ENCODE results near the gene ZNF488.
A peak's percentile ranks its signal among the peaks of the same experiment; 100 is the strongest.

Gene ZNF488

DNA sequence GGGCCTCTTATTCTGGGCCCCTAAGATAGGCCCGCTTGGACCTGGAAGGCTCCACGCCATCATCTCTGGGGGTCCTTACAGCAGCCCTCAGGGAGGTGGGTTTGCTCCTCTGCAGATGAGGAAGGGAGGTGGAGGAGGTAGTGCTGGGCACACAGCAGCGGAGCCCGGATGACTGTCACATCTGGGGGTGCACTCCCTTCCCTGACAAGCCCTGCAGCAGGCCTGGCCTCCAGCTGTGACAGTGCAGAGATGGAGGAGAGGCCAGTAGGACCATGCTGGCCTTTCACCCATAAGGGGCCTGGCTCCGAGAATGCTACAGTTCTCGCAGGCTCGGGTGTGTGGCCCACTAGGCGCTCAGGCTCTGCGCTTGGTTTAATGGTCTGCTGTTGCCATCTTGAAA is 52.6 kb downstream of the ZNF488 start:
- peaks cover 2% of the 10 kb centered on the region for H3K27me3 Mint-ChIP-seq
- no peaks in the 10 kb centered on the region for H3K4me1 Mint-ChIP-seq (ENCODE audit: low read depth)
- H3K36me3 Mint-ChIP-seq (ENCODE audit: low read depth) = no peaks in the 10 kb centered on the region

DNA sequence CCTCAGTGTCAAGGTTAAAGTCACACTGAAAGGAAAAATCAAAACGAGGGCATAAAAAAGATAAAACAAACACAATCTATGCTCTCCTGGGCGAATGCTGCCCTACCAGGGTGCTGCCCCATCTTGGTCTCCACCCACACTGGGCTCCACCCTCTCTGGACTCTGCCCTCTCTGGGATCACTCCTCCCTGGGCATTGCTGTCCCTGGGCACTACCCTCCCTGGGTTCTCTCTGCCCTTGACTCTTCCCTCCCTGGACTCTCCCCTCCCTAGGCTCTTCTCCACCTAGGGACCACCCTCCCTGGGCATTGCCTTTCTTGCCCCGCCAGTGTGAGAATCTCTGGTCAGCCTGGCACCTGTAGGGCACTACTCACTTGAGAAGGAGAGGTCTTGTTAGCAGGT is 53.3 kb downstream of the ZNF488 start:
- H3K27me3 Mint-ChIP-seq = peaks cover 2% of the 10 kb centered on the region
- H3K9me3 Mint-ChIP-seq = no peaks in the 10 kb centered on the region
- H3K36me3 Mint-ChIP-seq (ENCODE audit: low read depth) = no peaks in the 10 kb centered on the region
- H3K4me1 Mint-ChIP-seq (ENCODE audit: low read depth) = no peaks in the 10 kb centered on the region
- no peak overlapping the region for H3K4me3 Mint-ChIP-seq
- no peak for DNase-seq
- no peak overlapping the region for H3K27ac Mint-ChIP-seq

More for the DNA sequence above, 52.6 kb downstream of the ZNF488 start:
- no peaks in the 10 kb centered on the region for H3K9me3 Mint-ChIP-seq
- no peak overlapping the region for H3K27ac Mint-ChIP-seq
- H3K4me3 Mint-ChIP-seq = no peak overlapping the region
- DNase-seq = no peak

DNA sequence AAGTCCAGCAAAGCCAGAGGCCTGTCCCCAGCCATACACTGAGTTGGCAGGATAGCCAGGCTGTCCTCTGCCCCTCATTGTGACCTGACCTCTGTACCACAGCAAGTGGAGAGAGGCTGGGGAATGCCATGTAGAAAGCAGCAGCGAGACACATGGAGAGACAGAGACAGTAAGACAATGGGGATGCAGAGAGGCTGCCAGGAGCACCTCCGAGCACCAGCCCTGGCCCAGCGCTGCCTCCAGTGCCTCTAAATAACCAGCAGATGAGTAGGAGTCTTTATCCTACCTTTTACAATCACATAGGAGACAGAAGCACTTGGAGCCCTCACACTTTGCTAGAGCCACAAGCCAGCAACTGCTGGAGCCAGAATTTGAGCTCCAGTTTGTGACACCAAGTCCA is 53.7 kb downstream of the ZNF488 start:
- no peaks in the 10 kb centered on the region for H3K4me1 Mint-ChIP-seq (ENCODE audit: low read depth)
- DNase-seq = no peak
- peaks cover 2% of the 10 kb centered on the region for H3K27me3 Mint-ChIP-seq
- H3K9me3 Mint-ChIP-seq = no peaks in the 10 kb centered on the region
- H3K4me3 Mint-ChIP-seq = no peak overlapping the region
- H3K36me3 Mint-ChIP-seq (ENCODE audit: low read depth) = no peaks in the 10 kb centered on the region
- no peak overlapping the region for H3K27ac Mint-ChIP-seq

DNA sequence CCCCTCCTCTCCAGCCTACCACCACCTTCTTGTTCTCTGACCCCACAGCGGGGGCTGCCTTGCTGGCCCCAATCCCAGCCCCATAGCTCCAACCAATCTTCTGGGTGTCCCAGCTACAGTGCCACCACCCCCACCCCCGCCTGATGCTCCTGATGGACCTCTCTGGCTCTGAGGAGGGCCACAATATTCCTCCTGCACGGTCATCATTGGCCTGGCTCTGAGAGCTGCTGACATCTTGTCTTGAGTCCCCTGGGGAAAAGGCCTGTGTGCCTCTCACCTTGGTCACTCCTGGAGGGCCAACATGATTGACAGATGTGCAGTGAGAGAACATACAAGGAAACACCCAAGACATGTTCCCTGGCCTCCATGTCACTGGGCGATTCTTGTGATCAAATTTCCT is 54.2 kb downstream of the ZNF488 start:
- Mint-ChIP-seq H3K9me3 (no peaks in the 10 kb centered on the region), H3K4me3 (no peak overlapping the region), H3K36me3 (ENCODE audit: low read depth) (no peaks in the 10 kb centered on the region), H3K27ac (no peak overlapping the region), H3K4me1 (ENCODE audit: low read depth) (no peaks in the 10 kb centered on the region), H3K27me3 (peaks cover 2% of the 10 kb centered on the region)
- no peak for DNase-seq

DNA sequence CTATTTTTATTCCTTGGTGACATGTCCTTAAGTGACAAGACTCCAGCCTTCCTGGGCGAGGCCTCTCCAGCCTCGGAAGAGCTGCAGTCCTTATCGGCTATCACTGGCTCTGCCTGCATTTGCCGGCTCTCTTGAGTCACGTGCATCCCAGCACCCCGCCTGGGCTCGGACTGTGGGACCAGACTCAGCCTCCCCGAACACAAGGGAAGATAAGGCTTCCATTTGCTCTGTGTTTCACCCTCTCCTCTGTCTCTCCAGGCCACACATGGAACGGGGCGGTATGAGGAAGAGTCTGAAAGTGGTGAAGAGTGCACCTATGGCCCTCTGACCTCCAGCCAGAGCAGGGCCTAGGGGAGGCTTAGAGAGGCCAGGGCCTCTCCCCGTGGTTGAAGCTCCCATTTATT is 57.2 kb downstream of the ZNF488 start:
- Mint-ChIP-seq H3K36me3 (ENCODE audit: low read depth) (no peaks in the 10 kb centered on the region), H3K27me3 (no peaks in the 10 kb centered on the region), H3K4me1 (ENCODE audit: low read depth) (no peaks in the 10 kb centered on the region)

DNA sequence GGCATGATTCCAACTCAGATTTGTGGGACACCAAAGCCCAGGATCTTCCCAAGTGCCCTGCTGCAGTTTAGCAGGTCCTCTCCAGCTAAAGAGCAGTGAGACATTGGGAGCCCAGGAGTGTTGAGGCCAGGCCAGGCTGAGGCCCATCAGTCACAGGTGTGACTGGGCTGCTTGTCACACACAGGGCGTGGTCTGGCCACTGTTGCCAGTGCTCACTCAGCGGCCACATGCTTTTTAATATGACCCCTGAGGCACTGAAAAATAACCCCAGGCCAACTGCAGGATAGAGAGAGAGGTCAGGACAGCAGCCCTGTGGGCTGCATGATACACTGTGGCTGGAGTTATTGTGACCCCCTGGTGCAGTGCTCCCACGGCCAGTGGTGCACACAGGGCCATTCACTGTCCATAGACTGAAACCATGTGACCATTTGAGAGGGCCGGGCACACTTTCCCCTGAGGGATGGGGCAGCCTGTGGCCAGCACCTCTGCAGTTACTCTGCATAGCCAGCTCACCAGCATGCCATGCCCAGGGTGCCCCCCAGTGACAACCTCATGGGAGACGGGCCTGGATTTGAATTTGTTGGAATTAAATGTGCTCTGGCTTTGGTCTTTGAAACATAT is 57.7 kb downstream of the ZNF488 start:
- Mint-ChIP-seq H3K9me3 (no peaks in the 10 kb centered on the region), H3K27ac (no peak overlapping the region), H3K27me3 (no peaks in the 10 kb centered on the region), H3K4me3 (no peak overlapping the region), H3K36me3 (ENCODE audit: low read depth) (no peaks in the 10 kb centered on the region), H3K4me1 (ENCODE audit: low read depth) (no peaks in the 10 kb centered on the region)
- DNase-seq = no peak

More for the DNA sequence above, 57.2 kb downstream of the ZNF488 start:
- no peak for DNase-seq
- H3K4me3 Mint-ChIP-seq = no peak overlapping the region
- H3K27ac Mint-ChIP-seq = no peak overlapping the region
- no peaks in the 10 kb centered on the region for H3K9me3 Mint-ChIP-seq

DNA sequence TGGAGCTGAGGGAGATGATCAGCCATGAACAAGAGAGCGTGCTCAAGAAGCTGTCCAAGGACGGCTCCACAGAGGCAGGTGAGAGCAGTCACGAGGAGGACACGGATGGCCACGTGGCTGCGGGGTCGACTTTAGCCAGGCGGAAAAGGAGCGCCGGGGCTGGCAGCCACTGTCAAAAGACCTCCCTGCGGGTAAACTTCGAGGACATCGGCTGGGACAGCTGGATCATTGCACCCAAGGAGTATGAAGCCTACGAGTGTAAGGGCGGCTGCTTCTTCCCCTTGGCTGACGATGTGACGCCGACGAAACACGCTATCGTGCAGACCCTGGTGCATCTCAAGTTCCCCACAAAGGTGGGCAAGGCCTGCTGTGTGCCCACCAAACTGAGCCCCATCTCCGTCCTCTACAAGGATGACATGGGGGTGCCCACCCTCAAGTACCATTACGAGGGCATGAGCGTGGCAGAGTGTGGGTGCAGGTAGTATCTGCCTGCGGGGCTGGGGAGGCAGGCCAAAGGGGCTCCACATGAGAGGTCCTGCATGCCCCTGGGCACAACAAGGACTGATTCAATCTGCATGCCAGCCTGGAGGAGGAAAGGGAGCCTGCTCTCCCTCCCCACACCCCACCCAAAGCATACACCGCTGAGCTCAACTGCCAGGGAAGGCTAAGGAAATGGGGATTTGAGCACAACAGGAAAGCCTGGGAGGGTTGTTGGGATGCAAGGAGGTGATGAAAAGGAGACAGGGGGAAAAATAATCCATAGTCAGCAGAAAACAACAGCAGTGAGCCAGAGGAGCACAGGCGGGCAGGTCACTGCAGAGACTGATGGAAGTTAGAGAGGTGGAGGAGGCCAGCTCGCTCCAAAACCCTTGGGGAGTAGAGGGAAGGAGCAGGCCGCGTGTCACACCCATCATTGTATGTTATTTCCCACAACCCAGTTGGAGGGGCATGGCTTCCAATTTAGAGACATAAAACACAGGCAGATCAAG is 58.5 kb downstream of the ZNF488 start:
- Mint-ChIP-seq H3K36me3 (ENCODE audit: low read depth) (no peaks in the 10 kb centered on the region), H3K4me3 (no peak overlapping the region), H3K27ac (no peak overlapping the region), H3K4me1 (ENCODE audit: low read depth) (no peaks in the 10 kb centered on the region), H3K9me3 (no peaks in the 10 kb centered on the region), H3K27me3 (no peaks in the 10 kb centered on the region)
- no peak for DNase-seq

DNA sequence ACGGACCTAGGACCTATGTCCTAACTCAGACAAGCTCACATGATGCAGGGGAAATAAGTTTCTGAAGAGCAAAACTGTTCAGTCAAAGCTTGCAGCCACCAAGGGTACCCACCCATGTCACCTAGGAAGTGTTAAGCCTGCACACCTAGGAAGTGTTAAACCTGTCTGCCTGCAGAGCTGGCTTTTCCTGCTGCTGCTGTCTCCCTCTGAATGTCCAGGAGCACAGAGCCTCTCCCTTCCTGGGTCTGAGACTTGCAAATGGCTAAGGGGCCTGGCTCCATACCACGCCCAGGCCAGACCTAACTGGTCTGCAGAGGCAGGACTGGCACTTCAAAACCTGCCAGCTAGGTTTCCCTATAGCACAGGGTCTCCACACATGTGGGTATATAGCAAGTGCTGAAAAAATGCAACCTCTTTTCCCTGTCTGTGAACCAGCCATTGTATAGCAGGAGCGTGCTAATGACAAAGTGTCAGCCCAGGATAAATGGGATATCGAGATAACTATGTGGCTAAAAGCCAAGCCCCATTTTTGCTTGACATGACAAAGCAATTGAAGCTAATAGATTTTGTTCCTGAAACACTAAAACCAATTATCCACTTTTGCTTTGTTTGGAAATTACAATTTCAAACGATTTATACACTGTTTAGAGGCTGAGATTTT is 60.3 kb downstream of the ZNF488 start:
- Mint-ChIP-seq H3K4me3 (no peak overlapping the region), H3K4me1 (ENCODE audit: low read depth) (no peaks in the 10 kb centered on the region), H3K36me3 (ENCODE audit: low read depth) (no peaks in the 10 kb centered on the region), H3K27ac (no peak overlapping the region), H3K9me3 (no peaks in the 10 kb centered on the region), H3K27me3 (no peaks in the 10 kb centered on the region)
- DNase-seq = peak; percentile 9

DNA sequence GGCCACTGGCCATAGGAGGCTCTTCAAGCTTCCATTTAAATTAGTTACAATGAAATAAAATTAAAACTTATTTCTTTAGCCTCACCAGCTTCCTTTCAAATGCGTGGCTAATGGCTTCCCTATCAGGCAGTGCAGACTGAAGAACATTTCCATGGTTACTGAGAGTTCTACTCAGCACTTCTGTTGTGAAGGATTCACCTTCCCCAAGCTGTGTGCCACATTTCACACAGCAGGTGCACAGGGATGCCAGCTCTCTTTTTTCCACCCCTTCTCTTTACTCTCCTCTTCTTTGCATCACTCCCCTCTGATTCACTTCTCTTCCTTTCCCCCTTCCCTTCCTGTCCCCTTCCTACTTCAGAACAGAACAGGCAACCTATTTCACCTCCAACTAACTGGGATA is 61.0 kb downstream of the ZNF488 start:
- Mint-ChIP-seq H3K27ac (no peak overlapping the region), H3K36me3 (ENCODE audit: low read depth) (no peaks in the 10 kb centered on the region), H3K9me3 (no peaks in the 10 kb centered on the region), H3K4me3 (no peak overlapping the region), H3K4me1 (ENCODE audit: low read depth) (no peaks in the 10 kb centered on the region), H3K27me3 (no peaks in the 10 kb centered on the region)
- DNase-seq = no peak

DNA sequence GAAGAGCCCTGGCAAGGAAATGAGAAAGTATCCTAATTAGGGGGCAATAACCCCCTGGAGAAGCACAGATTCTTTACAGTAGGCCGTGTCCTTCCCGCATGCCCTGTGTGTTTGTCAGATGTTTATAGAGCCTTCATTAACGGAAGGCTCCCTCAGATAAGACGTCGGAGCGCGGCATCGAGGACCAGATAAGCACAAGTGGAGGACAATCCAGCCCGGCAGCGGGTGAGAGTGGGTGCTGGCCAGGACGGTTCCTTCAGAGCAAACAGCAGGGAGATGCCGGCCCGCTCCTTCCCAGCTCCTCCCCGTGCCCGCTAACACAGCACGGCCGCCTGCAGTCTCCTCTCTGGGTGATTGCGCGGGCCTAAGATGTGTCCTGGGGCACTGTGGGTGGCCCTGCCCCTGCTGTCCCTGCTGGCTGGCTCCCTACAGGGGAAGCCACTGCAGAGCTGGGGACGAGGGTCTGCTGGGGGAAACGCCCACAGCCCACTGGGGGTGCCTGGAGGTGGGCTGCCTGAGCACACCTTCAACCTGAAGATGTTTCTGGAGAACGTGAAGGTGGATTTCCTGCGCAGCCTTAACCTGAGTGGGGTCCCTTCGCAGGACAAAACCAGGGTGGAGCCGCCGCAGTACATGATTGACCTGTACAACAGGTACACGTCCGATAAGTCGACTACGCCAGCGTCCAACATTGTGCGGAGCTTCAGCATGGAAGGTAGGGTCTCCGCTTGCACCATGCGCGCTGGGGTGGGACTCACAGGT is 61.6 kb downstream of the ZNF488 start, which contains the start of gene GDF2:
Gene GDF2, plus strand, starts transcription at position 155 of the 762 bp plus-strand sequence. Its CDS starts 215 bp downstream, at position 370.
- Mint-ChIP-seq H3K27me3 (no peaks in the 10 kb centered on the region), H3K27ac (no peak within 1 kb of the TSS), H3K36me3 (ENCODE audit: low read depth) (no peaks in the 10 kb centered on the region), H3K9me3 (no peaks in the 10 kb centered on the region), H3K4me3 (no peak within 1 kb of the TSS), H3K4me1 (ENCODE audit: low read depth) (no peaks in the 10 kb centered on the region)
- DNase-seq = peak; percentile 8

DNA sequence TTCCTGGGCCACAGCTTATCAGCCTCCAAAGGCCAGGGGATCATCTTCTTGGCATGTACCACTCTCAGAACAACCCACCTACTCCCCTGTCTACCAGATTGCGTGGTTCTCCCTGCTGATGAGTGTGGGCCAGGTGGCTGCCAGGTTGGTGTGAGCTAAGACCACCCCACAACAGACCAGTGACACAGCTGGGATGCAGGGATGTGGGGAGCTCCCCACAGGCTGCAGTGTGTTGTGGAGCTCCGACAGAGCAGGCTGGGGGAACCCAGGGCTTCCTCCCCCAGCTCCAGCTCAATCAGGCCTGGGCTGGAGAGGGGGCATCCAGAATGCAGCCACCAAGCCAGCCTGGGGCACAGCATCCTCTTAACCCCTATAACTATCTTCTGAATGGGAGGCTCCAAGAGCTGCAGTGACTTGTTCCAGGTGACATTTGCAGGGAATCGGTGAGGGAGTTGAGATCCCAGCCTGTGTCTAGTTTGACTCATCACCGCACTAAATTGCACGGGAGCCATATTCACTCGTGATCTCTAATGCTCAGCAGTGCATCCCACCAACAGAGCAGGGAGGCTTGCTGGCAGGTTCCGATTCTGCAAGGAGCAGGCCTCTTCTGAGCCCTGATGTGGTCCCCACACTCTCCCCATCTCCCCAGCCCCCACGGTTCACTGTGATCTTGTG is 62.4 kb downstream of the ZNF488 start:
- no peaks in the 10 kb centered on the region for H3K9me3 Mint-ChIP-seq
- H3K27ac Mint-ChIP-seq = no peak overlapping the region
- no peaks in the 10 kb centered on the region for H3K4me1 Mint-ChIP-seq (ENCODE audit: low read depth)
- H3K36me3 Mint-ChIP-seq (ENCODE audit: low read depth) = no peaks in the 10 kb centered on the region
- no peaks in the 10 kb centered on the region for H3K27me3 Mint-ChIP-seq
- peak; percentile 16 for DNase-seq
- no peak overlapping the region for H3K4me3 Mint-ChIP-seq

DNA sequence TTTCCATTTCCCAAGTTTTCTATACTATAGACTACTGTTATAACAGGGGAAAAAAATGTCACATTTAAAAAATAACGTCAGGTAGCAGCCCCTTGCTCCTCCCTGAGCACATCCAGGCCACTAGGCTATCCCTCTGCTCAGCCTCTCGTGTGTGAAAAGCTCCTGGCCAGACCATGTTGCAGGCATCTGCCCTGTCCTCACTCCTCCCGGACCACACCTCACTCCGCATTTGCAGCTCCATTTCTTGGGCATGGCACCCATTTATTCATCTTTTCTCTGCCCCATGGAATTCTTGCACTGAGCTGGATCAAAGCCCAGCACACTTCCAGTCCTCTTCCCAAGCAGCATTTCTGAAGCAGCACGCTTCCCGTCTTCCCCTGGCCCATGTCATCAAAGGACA is 63.3 kb downstream of the ZNF488 start:
- Mint-ChIP-seq H3K4me3 (no peak overlapping the region), H3K9me3 (no peaks in the 10 kb centered on the region), H3K27me3 (no peaks in the 10 kb centered on the region), H3K4me1 (ENCODE audit: low read depth) (no peaks in the 10 kb centered on the region), H3K36me3 (ENCODE audit: low read depth) (no peaks in the 10 kb centered on the region), H3K27ac (no peak overlapping the region)
- peak; percentile 16 for DNase-seq

DNA sequence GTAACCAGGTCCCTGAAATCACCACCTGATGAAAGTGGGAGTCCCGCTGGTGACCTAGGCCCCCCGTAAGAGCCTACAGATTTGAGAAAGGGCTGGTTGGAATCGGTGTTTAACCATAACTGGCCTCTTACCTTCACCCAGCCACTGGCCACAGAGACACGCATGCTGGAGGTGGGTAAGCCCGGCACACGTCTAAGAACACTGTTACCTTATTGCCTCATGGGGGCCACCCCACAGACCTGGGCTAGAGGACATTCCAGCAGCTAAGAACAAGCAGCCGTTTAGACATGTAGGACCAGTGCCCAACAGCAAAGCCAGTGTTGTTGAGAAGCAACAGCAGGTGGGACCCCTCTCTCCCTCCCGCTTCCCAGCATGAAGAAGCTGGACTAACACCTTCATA is 64.3 kb downstream of the ZNF488 start:
- H3K27me3 Mint-ChIP-seq = no peaks in the 10 kb centered on the region
- H3K9me3 Mint-ChIP-seq = no peaks in the 10 kb centered on the region
- no peaks in the 10 kb centered on the region for H3K36me3 Mint-ChIP-seq (ENCODE audit: low read depth)
- no peaks in the 10 kb centered on the region for H3K4me1 Mint-ChIP-seq (ENCODE audit: low read depth)
- H3K27ac Mint-ChIP-seq = no peak overlapping the region
- H3K4me3 Mint-ChIP-seq = no peak overlapping the region
- peak; percentile 16 for DNase-seq

DNA sequence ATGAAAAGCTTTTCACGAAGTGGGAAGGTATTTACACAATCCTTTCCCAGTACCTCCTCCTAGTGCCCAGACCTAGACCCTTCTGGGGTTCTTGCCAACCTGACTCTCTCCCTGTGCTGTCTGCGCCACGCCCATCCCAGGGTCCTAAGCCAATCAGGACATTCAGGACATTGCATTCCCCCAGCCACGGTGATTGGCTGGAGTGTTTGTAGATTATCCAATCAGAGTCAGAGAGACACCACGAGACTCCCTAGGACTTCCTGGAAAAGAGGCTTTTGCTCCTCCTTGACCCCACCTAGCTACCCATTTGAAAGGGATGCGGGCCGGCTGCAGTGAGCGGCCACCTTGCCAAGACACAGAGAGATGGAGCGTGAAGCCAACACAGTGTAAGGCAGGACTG is 65.4 kb downstream of the ZNF488 start:
- Mint-ChIP-seq H3K27ac (no peak overlapping the region), H3K9me3 (no peaks in the 10 kb centered on the region), H3K27me3 (no peaks in the 10 kb centered on the region), H3K4me3 (no peak overlapping the region), H3K36me3 (ENCODE audit: low read depth) (no peaks in the 10 kb centered on the region), H3K4me1 (ENCODE audit: low read depth) (no peaks in the 10 kb centered on the region)
- DNase-seq = peak; percentile 7

All from activated T-cell treated with anti-CD3 and anti-CD28 coated beads, Interleukin-2, amount 50 U/mL, for 24 hours (primary cell).